HG03196 (cell line): ENCODE data around the gene ISG20.
"Not testable (repeated sequence)": the region's sequence is repeated elsewhere in the genome, so short reads cannot be mapped to it uniquely, and the experiment has no call there.

Experiments used
- ATAC-seq: cut with Tn5 transposase; IDR thresholded peaks from one replicate; pipeline ENCODE4 v1.9.1; 2021; ENCODE audit not compliant: unreplicated experiment

ISG20 gene

GRCh38 chr15:88618686-88619085, 20.1 kb upstream of the ISG20 start:
- no peak for ATAC-seq

DNA sequence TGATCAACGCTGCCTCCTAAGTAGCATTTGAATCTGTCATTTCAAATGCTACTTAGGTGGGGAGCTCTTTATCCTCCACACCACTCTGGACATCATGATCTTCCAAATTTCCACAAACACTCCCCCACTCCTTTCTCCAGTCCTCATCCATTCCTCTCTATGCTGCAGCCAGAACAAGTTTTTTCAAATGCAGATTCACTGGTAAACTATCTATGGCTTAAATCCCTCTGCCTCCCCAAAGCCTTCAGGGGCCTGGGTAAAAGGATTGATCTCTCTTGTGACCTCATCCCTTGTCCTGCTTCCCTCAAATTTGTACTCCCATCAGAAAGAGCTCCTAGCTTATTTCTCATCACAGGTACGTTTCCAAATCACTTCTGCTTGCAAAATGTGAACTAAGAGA, 19.0 kb upstream of the ISG20 start:
- no peak for ATAC-seq

GRCh38 chr15:88620995-88621772, 17.6 kb upstream of the ISG20 start, which contains the start of gene AEN:
Gene AEN (plus strand): TSS chr15:88621340. CDS start chr15:88626210, 4,870 bp downstream.
- peak; percentile 95 for ATAC-seq

DNA sequence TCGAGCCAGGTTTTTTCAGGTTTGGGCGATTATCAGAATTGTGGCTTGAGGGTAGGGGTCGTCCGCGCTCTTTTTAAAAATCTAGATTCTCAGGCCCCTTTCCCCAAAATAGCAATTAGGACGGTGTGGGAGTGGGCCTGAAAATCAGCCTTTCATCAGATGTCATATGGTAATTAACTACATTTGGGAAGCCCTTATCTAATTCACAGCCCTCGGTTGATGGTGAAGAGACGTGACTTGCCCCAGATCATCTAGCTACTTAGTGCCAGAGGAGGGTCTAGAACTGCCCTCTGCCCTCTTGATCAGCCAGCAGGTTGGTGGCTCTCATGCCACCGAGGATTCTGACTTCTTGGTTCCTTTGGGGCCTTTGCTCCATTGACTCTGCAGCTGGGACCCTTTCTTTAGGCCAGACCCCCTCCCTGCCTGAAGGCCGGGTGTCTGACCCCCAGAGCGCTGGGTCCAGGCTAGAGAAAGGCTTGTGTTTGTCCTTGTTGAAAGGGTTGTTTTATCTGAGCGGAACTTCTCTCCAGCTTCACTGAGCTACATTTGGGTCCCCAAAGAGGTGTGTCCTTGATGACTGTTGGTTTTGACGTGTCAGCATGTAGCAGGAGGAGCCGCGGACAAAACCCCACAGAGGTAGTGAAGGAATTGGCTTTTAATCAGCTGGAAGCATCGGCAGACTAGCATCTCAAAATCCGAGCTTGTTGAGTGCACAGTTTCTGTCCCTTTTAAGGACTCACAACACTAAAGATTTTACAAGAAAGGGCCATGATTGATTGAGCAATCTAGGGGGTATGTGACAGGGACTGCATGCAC, 16.8 kb upstream of the ISG20 start:
- no peak for ATAC-seq

DNA sequence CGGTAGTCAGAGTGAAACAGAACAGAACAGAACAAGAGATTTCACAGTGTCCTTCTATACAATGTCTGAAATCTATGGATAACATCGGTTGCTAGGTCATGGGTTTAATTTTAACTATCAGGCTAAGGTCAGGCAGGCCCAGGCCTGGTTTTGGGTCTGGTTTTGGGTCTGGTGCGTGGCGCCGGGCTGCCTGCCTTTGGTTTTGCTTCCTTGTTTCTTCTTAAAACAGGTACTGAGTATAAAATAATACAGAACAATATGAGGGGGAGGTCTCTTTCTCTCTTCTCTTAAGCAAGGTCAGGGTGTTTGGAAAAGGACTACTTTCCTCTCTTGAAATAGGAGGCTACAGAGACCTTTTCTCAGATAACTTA, 16.2 kb upstream of the ISG20 start:
- no peak for ATAC-seq

- ATAC-seq = no peak
Observed at GRCh38 chr15:88623061-88623460, 15.8 kb upstream of the ISG20 start.

DNA sequence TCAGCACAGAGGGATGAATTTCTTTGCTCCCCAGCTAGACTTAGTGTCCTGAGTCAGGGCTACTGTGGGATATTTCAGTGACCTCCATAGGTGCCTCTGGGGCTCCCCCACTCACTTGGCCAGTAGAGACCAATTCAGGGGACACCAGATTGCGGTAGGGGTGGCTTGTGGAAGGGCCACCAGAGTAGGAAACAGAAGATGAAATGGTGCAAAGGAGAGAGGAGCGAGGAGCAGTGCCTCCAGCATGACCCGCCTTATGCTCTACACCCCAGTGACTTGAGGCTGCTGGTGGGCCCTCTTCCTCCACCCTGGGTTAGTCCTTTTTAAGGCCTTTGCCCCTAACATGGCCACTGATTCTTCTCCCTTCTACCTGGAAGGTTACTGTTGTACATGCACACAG, 15.2 kb upstream of the ISG20 start:
- ATAC-seq = no peak

- peak; percentile 32 for ATAC-seq
Observed at GRCh38 chr15:88624156-88624970, 14.5 kb upstream of the ISG20 start.

DNA sequence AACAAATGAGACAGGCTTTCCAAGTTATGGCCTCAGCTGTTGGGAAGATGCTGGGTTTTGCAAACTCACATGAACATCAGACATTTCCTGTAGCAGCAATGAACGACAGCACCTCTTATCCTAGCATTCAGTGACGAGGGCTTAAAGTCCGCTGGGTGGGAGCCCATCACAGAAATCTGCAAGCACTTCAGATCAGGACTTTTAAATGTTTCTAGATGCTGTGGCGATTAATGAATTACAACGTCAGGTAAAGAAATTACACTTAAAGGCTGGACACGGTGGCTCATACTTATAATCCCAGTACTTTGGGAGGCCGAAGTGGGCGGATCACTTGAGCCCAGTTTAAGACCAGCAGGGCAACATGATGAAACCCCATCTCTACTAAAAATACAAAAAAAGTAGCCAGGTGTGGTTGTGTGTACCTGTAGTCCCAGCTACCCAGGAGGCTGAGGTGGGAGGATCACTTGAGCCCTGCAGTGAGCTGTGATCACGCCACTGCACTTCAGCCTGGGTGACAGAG, 13.8 kb upstream of the ISG20 start:
- ATAC-seq = no peak

DNA sequence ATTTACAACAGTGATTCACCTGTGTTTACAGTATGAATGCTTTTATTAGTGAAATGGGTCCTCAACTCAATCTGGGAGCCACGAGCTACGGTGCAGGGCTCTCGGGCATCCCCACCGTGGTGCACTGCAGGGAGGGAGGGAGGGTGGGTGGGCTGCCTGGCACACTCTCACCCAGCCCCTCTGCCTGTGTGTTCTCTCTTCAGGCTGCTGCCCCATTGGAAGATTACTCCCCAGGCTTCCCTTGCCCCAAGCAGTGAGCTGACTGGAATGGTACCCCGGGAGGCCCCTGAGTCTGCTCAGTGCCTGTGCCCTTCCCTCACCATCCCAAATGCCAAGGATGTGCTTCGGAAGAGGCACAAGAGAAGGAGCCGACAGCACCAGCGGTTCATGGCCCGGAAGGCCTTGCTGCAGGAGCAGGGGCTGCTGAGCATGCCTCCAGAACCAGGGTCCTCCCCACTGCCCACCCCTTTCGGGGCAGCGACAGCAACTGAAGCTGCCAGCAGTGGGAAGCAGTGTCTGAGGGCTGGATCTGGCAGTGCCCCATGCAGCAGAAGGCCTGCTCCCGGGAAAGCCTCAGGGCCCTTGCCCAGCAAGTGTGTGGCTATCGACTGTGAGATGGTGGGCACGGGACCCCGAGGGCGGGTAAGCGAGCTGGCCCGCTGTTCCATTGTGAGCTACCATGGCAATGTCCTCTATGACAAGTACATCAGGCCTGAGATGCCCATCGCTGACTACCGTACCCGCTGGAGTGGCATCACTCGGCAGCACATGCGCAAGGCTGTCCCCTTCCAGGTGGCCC, 12.7 kb upstream of the ISG20 start:
- ATAC-seq = no peak

GRCh38 chr15:88627463-88627862, 11.4 kb upstream of the ISG20 start:
- ATAC-seq = no peak

DNA sequence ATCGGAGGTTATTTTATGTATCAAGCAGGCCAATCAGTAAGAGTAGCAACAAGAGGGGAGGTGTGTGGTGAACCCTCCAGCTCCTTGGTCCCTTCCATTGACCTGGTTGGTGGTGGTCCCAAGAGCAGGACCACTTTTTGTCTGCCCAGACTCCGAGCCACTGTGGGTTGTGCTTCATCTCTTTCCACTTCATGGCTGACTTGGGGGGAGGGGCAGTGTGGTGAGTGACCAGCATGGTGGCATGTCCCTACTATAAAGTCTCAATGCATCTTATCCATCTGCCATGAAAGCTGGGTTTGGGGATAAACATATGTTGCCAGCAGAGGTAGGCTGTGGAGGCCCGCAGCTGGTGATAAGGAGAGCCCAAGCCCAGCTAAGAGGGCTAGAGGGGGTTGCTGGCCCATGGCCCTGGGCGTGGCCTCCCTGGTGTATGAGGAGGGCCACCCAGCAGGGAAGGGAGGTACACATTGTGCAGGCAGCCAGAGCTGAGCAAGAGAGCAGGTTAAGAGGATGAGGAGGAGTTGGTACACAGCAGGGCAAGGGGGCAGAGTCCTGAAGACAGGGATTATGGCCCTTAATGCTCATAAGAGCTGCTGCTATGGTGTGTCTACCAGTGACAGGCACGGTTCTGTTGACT, 10.7 kb upstream of the ISG20 start:
- ATAC-seq = no peak

DNA sequence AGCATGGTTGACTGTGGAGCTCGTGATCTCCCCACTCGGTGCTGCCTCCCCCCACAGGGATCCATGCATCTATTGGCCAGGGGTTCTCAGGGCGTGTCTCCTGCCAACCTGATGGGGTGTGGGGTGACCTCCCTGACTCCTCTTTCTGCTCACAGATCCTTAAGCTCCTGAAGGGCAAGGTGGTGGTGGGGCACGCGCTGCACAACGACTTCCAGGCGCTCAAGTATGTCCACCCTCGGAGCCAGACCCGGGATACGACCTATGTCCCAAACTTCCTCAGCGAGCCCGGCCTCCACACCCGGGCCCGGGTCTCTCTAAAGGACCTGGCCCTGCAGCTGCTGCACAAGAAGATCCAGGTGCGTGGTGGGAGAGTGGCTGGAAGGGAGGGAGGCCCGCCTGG, 9.7 kb upstream of the ISG20 start:
- ATAC-seq = no peak

- no peak for ATAC-seq
Observed at GRCh38 chr15:88630141-88630721, 8.6 kb upstream of the ISG20 start.

GRCh38 chr15:88630798-88631463, 7.9 kb upstream of the ISG20 start:
- ATAC-seq = no peak

DNA sequence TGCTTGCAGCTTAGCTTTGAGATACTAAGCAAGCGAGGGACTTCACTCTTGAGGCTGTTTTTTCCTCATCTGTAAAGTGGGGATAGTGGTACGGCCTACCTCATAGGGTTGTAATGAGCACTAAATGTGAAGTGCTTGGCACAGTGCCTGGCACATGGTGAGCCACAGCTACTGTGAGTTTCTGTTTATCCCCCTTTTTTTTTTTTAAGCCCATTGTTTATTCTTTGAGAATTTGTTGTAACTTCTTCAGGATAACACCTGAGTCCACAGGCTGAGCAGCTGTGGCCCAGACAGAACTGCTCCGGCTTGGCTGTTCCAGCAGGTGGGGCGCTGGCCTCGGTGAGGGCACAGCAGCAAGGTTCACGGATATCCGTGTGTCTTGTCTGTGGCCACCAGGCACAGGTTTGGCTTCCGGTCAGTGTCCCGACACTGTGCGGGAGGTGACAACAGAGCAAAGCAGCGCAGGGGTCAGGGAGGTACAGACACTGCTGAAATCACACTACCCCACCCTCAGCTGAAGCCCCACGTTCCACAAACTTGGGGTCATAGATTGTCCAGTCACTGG, 7.3 kb upstream of the ISG20 start:
- ATAC-seq = no peak

DNA sequence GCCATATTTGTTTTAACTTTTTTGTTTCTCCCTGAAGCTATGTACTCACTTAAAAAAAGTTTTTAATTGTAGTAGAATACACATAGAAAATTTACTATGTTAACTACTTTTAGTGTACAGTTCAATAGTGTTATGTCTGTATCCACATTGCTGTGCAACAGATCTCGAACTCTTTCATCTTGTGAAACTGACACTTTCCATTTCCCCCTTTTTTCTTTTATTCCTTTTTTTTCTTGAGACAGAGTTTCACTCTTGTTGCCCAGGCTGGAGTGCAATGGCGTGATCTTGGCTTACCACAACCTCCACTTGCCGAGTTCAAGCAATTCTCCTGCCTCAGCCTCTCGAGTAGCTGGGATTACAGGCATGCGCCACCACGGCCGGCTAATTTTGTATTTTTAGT, 6.0 kb upstream of the ISG20 start:
- not testable (repeated sequence) for ATAC-seq

GRCh38 chr15:88634449-88634848, 4.4 kb upstream of the ISG20 start:
- no peak for ATAC-seq

DNA sequence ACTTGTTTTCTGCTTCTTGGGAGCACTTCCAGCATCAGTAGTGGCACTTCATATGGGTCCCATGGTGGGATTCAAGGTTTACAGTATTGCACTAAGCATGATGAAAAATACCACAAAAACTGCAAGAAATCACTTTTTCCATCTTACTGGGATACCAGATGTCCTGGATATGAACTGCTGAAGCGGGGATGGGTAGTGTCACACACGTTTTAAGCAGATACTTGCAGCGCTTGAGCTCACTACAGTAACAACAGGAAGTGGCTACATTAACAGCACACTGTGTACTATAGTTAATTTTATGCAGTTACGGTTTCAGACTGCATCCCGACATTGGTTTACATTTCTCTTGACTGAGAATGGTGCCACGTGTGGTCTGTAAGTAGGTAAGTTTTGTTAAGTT, 3.5 kb upstream of the ISG20 start:
- ATAC-seq = peak; percentile 28
